Endothelial cell of umbilical vein (primary cell): ENCODE measurements around the gene ACKR3. TPM values are rescaled to one million over a fixed set of nuclear protein-coding genes. Genes with fewer than 3 reads are reported as not detected.

Experiments
- BruUV-seq: library from RNA; stranded (reverse); fragments of 400-500 nt; replicated peaks from 2 replicates; lab custom pipeline; 2021; lab: Mats Ljungman, UMichigan
- CTCF ChIA-PET: fragments of 300-600, 350-600 bp; sonication (Branson Sonifier 250); formaldehyde crosslinking; loops from one replicate; lab custom pipeline; 2021; ENCODE audit warnings: antibody characterized with exemption, inconsistent platforms; lab: Charles Lee
- POLR2A ChIA-PET: fragments of 300-600, 350-600 bp; sonication (Branson Sonifier 250); formaldehyde crosslinking; loops from one replicate; lab custom pipeline; 2021; ENCODE audit warnings: antibody characterized with exemption, inconsistent platforms; lab: Charles Lee
- DNase-seq: peaks from one replicate; pipeline ENCODE4 v3.0.0-alpha.2; 2011; ENCODE audit warnings: low read depth, low spot score
- FAIRE-seq: peaks from 2 replicates; lab custom pipeline; 2011; peaks lifted over from hg19 to GRCh38; lab: Jason Lieb, UNC
- H2AFZ ChIP-seq: 2 replicates; pipeline ENCODE4 v1.6.0; 2012; ENCODE audit warnings: low read depth, low read length, control low read depth, inconsistent platforms
- H3K27ac ChIP-seq: 2 replicates; pipeline ENCODE4 v1.5.1; 2011; ENCODE audit warnings: low read depth, mild to moderate bottlenecking, control low read depth, low read length, moderate library complexity; ENCODE audit not compliant: insufficient read depth
- H3K27me3 ChIP-seq, 2 experiments: 2 replicates each; pipeline versions ENCODE4 v1.6.0 to v1.6.1; 2011; ENCODE audit warnings: low read length in 2 of 2, mixed read lengths in 1 of 2; ENCODE audit not compliant: control insufficient read depth in 2 of 2, insufficient read depth in 2 of 2
- H3K36me3 ChIP-seq, 2 experiments: 2 replicates in 1 of 2; 3 replicates in 1 of 2; pipeline ENCODE4 v1.5.1; 2011; ENCODE audit warnings: low read length in 2 of 2, mild to moderate bottlenecking in 1 of 2, moderate library complexity in 1 of 2; ENCODE audit not compliant: control insufficient read depth in 2 of 2, insufficient read depth in 2 of 2; ENCODE audit errors: extremely low read depth in 1 of 2
- H3K4me1 ChIP-seq: 3 replicates; pipeline ENCODE4 v1.5.1; 2011; ENCODE audit warnings: mild to moderate bottlenecking, low read length; ENCODE audit not compliant: control insufficient read depth, insufficient read depth; ENCODE audit errors: extremely low read depth
- H3K4me2 ChIP-seq: 2 replicates; pipeline ENCODE4 v1.6.1; 2011; ENCODE audit warnings: low read length, control low read depth, mixed read lengths; ENCODE audit not compliant: insufficient read depth
- H3K4me3 ChIP-seq, 3 experiments: fragments of 200-600 bp in 1 of 3; sonication (generic), shearing (Covaris generic) in 1 of 3; replicated peaks in 1 of 3; 2 replicates each; pipeline ENCODE4 v1.5.1; 2011 to 2016; ENCODE audit warnings: control low read depth in 3 of 3, low read length in 3 of 3, mild to moderate bottlenecking in 2 of 3, inconsistent platforms in 1 of 3, low read depth in 1 of 3, moderate library complexity in 1 of 3; ENCODE audit not compliant: insufficient read depth in 1 of 3
- H3K79me2 ChIP-seq: 2 replicates; pipeline ENCODE4 v1.6.0; 2012; ENCODE audit warnings: low read length, inconsistent platforms; ENCODE audit not compliant: control insufficient read depth, insufficient read depth
- H3K9ac ChIP-seq: replicated peaks from 2 replicates; pipeline ENCODE3; 2011; ENCODE audit warnings: low read length, control low read depth; ENCODE audit not compliant: insufficient read depth; ENCODE audit errors: extremely low read depth
- H3K9me1 ChIP-seq: replicated peaks from 3 replicates; pipeline ENCODE4 v1.6.0; 2011; ENCODE audit warnings: mild to moderate bottlenecking, low read length; ENCODE audit not compliant: control insufficient read depth, insufficient read depth; ENCODE audit errors: extremely low read depth
- H3K9me3 ChIP-seq: replicated peaks from 2 replicates; pipeline ENCODE4 v1.5.1; 2012; ENCODE audit warnings: low read length, inconsistent platforms; ENCODE audit not compliant: control insufficient read depth, insufficient read depth
- H4K20me1 ChIP-seq: replicated peaks from 2 replicates; pipeline ENCODE3; 2011; ENCODE audit warnings: mild to moderate bottlenecking, low read length; ENCODE audit not compliant: control insufficient read depth, insufficient read depth; ENCODE audit errors: extremely low read depth
- CTCF ChIP-seq, 2 donors: IDR thresholded peaks; 1 replicate in 1 of 2; 2 replicates in 1 of 2; pipeline ENCODE4 v1.5.1; 2011; ENCODE audit warnings: low read length in 2 of 2, mild to moderate bottlenecking in 2 of 2, moderate library complexity in 2 of 2, control low read depth in 1 of 2, inconsistent platforms in 1 of 2, low read depth in 1 of 2; ENCODE audit not compliant: insufficient read depth in 1 of 2; ENCODE audit errors: extremely low read depth in 1 of 2
- EZH2 ChIP-seq: IDR thresholded peaks from 2 replicates; pipeline ENCODE4 v1.6.1; 2012; ENCODE audit warnings: borderline replicate concordance, low read depth, mild to moderate bottlenecking, moderate library complexity, low read length, inconsistent platforms; ENCODE audit not compliant: severe bottlenecking
- FOS ChIP-seq: IDR thresholded peaks from 2 replicates; pipeline ENCODE4 v1.6.1; 2011; ENCODE audit warnings: mild to moderate bottlenecking, low read length, moderate library complexity, borderline replicate concordance; ENCODE audit not compliant: insufficient read depth
- GATA2 ChIP-seq: IDR thresholded peaks from 2 replicates; pipeline ENCODE4 v1.7.0; 2011; ENCODE audit warnings: low read depth, mild to moderate bottlenecking, moderate library complexity, mixed read lengths, low read length; ENCODE audit not compliant: insufficient read length, insufficient read depth
- JUN ChIP-seq: IDR thresholded peaks from 2 replicates; pipeline ENCODE4 v1.6.1; 2011; ENCODE audit warnings: borderline replicate concordance, low read depth; ENCODE audit not compliant: insufficient read length, insufficient read depth
- MAX ChIP-seq: IDR thresholded peaks from 2 replicates; pipeline ENCODE4 v1.6.1; 2011; ENCODE audit not compliant: insufficient read depth, insufficient read length
- MYC ChIP-seq: IDR thresholded peaks from one replicate; pipeline ENCODE4 v1.6.1; 2011; ENCODE audit warnings: mild to moderate bottlenecking, low read depth, low read length
- POLR2A ChIP-seq: IDR thresholded peaks from 2 replicates; pipeline ENCODE4 v1.6.1; 2012; ENCODE audit warnings: low read depth, mild to moderate bottlenecking, control low read depth, low read length
- POLR2AphosphoS5 ChIP-seq: IDR thresholded peaks from 2 replicates; pipeline ENCODE4 v1.6.1; 2012; ENCODE audit warnings: low read depth, mild to moderate bottlenecking, control low read depth, low read length, moderate library complexity; ENCODE audit not compliant: insufficient read depth
- dilution Hi-C: fragments of 300-500 bp; cut with MboI; formaldehyde crosslinking; loops from one replicate; pipeline ENCODE4 v1.15.0; 2019; ENCODE audit warnings: low sequenced_read_pairs; ENCODE audit not compliant: extremely low pct_ligation_motif_present
- intact Hi-C: fragments of 100-400 bp; cut with micrococcal nuclease; formaldehyde crosslinking; loops from one replicate; pipeline ENCODE4 v1.10.0; 2022
- polyA plus RNA-seq, 4 experiments: library from polyadenylated mRNA; depleted of rRNA in 3 of 4; stranded (reverse) in 3 of 4; unstranded in 1 of 4; fragments of >200 nt; gene quantifications; 2 replicates each; pipeline versions ENCODE4 v1.2.1 to v1.2.3, GENCODE V29; 2011 to 2012; ENCODE audit warnings: missing spikeins in 1 of 4
- total RNA-seq: library from RNA; stranded (reverse); gene quantifications from 2 replicates; pipeline ENCODE4 v1.2.3, GENCODE V29; 2021

The ACKR3 gene
- total and polyA plus RNA-seq, 2 donors (not counting 3 experiments of a cell fraction or from before 2014, with no cell fraction given): 31.1 to 428 TPM

- no peaks in the 10 kb centered on the region for H3K9me1 ChIP-seq
- no peak overlapping the region for H2AFZ ChIP-seq
- H4K20me1 ChIP-seq: no peaks in the 10 kb centered on the region
- H3K4me2 ChIP-seq: no peak overlapping the region
- ChIA-PET POLR2A (no interaction called here), CTCF (no interaction called here)
- H3K4me3 ChIP-seq: no peak overlapping the region
- DNase-seq: no peak
- dilution Hi-C loops: no loop called here
- H3K27me3 ChIP-seq: peaks cover 0 to 2% of the 10 kb centered on the region in 2 experiments
- no peaks in the 10 kb centered on the region for H3K4me1 ChIP-seq
- no peaks in the 10 kb centered on the region for H3K79me2 ChIP-seq
- H3K27ac ChIP-seq: no peak overlapping the region
- no peaks in the 10 kb centered on the region for H3K9me3 ChIP-seq
- BruUV-seq: no TSS peak
- TF ChIP-seq MAX (no peak), MYC (no peak), FOS (no peak), CTCF (IDR thresholded peaks at IDR 0.05; ENCODE audit: extremely low read depth in 1 of 2, insufficient read depth in 1 of 2, low read depth in 1 of 2, low read length in 2 of 2) (no peak), EZH2 (no peak), POLR2A (no peak), JUN (no peak), GATA2 (no peak), POLR2AphosphoS5 (no peak)
- FAIRE-seq: no peak
- H3K36me3 ChIP-seq: no peaks in the 10 kb centered on the region
- intact Hi-C loops: no loop called here
- H3K9ac ChIP-seq: no peak overlapping the region
Observed at GRCh38 chr2:236593956-236594355, 24.3 kb downstream of the ACKR3 start.
